RWPE1 (cell line): ENCODE results near the gene HMX1.

Experiments
- CTCF ChIA-PET: fragments of 350-600 bp; sonication (Branson Sonifier 250); formaldehyde crosslinking; extraction: SDS; loops from one replicate; lab custom pipeline; 2021; lab: Yijun Ruan, JAX
- POLR2A ChIA-PET: fragments of 400-600 bp; formaldehyde crosslinking; extraction: SDS; loops from one replicate; lab custom pipeline; 2020; ENCODE audit warnings: antibody characterized with exemption; ENCODE audit not compliant: low non-redundant PET; lab: Yijun Ruan, JAX
- DNase-seq: peaks from one replicate; pipeline ENCODE4 v3.0.0; 2012; ENCODE audit warnings: low spot score
- H3K27ac ChIP-seq: fragments of 450-650 bp; 2 replicates; pipeline ENCODE4 v1.5.1; 2017
- CTCF ChIP-seq: fragments of 450-650 bp; conservative IDR thresholded peaks from 2 replicates; pipeline ENCODE4 v1.5.1; 2017; ENCODE audit warnings: low read depth, mild to moderate bottlenecking

Gene HMX1

GRCh38 chr4:8832113-8832915 lies 39.3 kb downstream of the HMX1 start:
- ChIA-PET CTCF (no interaction called here), POLR2A (no interaction called here)
- no peak for TF ChIP-seq CTCF
- no peak overlapping the region for H3K27ac ChIP-seq
- no peak for DNase-seq

GRCh38 chr4:8831221-8832112 lies 40.2 kb downstream of the HMX1 start:
- ChIA-PET POLR2A (no interaction called here), CTCF (no interaction called here)
- TF ChIP-seq CTCF, result no peak
- DNase-seq, result no peak
- H3K27ac ChIP-seq, result no peak overlapping the region

- DNase-seq, result no peak
- H3K27ac ChIP-seq, result no peak overlapping the region
- TF ChIP-seq CTCF, result no peak
- ChIA-PET POLR2A (no interaction called here), CTCF (no interaction called here)
Observed at GRCh38 chr4:8830611-8831200, 40.9 kb downstream of the HMX1 start.

GRCh38 chr4:8830056-8830455 lies 41.6 kb downstream of the HMX1 start:
- no peak for TF ChIP-seq CTCF
- ChIA-PET POLR2A (no interaction called here), CTCF (no interaction called here)
- H3K27ac ChIP-seq, result no peak overlapping the region
- no peak for DNase-seq

- ChIA-PET CTCF (no interaction called here), POLR2A (no interaction called here)
- DNase-seq, result no peak
- no peak for TF ChIP-seq CTCF
- no peak overlapping the region for H3K27ac ChIP-seq
Observed at GRCh38 chr4:8829584-8829983, 42.1 kb downstream of the HMX1 start.

GRCh38 chr4:8828869-8829268 lies 42.8 kb downstream of the HMX1 start:
- CTCF ChIA-PET, result no interaction called here
- H3K27ac ChIP-seq, result no peak overlapping the region

More at GRCh38 chr4:8828869-8829268, 42.8 kb downstream of the HMX1 start:
- POLR2A ChIA-PET, result no interaction called here
- DNase-seq, result no peak
- TF ChIP-seq CTCF, result no peak
